Peyer's patch (tissue), 4 donors: ENCODE results near the gene EVPLL.

Source experiments
- CTCF ChIP-seq, 6 experiments: fragments of 450-650 bp in 4 of 6; fragments of 200-600 bp in 2 of 6; sonication (generic) in 1 of 6; IDR thresholded peaks; one replicate each; pipeline ENCODE4 v1.5.1; 2017 to 2019; ENCODE audit warnings: antibody characterized with exemption in 6 of 6, mild to moderate bottlenecking in 3 of 6, moderate library complexity in 1 of 6
- POLR2A ChIP-seq, 2 donors: fragments of 450-650 bp; IDR thresholded peaks; one replicate each; pipeline ENCODE4 v1.5.1; 2017; ENCODE audit warnings: antibody characterized with exemption in 2 of 2, mild to moderate bottlenecking in 2 of 2, moderate library complexity in 2 of 2

GRCh38 chr17:18364166-18364565 lies 13.4 kb upstream of the EVPLL start:
- TF ChIP-seq CTCF (IDR thresholded peaks at IDR 0.05): no peak
- TF ChIP-seq POLR2A (IDR thresholded peaks at IDR 0.05): no peak
